ENCODE data around the gene RELL2. TPM values are rescaled to one million over a fixed set of nuclear protein-coding genes. Genes with fewer than 3 reads are reported as not detected.

The RELL2 gene
- total RNA-seq, 3 donors from 2014 or later (not counting 1 experiment from before 2014, with no cell fraction given): 5.7 to 6.6 (median 6.1) TPM

DNA sequence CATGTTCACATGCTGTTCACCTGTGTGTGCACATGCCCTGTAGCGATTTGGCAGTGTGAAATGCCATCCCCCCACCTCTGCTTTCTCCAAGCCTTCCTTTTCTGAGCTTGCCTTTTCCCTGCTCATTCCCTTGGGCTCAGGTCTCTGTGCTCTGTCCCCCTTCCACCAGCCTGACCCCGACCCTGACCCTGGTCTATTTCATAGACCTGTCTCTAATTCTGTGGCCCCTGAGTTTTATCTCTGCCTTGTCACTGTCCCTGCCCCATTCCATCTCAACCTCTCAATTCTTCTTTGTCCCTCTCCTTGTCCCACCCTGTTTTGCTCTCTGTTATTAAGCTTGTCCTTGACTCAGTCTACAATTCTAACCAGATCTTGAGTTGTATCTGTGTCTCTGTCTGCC is 44.5 kb downstream of the RELL2 start:
- 89% methylated on average over 2 of the region's 2 CpGs for WGBS (ENCODE audit: insufficient coverage)
- Mint-ChIP-seq H3K27me3 (ENCODE audit: low read depth in 2 of 2) (no peaks in the 10 kb centered on the region), H3K36me3 (no peaks in the 10 kb centered on the region), H3K4me3 (peak overlapping the region; percentile 95), H3K9me3 (no peaks in the 10 kb centered on the region), H3K4me1 (peaks cover 22 to 50% of the 10 kb centered on the region in 2 donors), H3K27ac (peak overlapping the region; percentile 76 to 81)
- peak overlapping the region; percentile 4 for H3K4me3 ChIP-seq (ENCODE audit: low read length)
- DNase-seq (no peak), ATAC-seq (no peak)
- H3K9me3 ChIP-seq (ENCODE audit: control insufficient read depth, insufficient read depth, low read length): no peaks in the 10 kb centered on the region
- H3K4me1 ChIP-seq (ENCODE audit: control insufficient read depth, insufficient read depth, low read length): peaks cover 36% of the 10 kb centered on the region
- no peak overlapping the region for H3K27ac ChIP-seq (ENCODE audit: low read length)
- H3K27me3 ChIP-seq (ENCODE audit: control insufficient read depth, insufficient read depth, low read length): no peaks in the 10 kb centered on the region
- TF ChIP-seq, protein P1, sequence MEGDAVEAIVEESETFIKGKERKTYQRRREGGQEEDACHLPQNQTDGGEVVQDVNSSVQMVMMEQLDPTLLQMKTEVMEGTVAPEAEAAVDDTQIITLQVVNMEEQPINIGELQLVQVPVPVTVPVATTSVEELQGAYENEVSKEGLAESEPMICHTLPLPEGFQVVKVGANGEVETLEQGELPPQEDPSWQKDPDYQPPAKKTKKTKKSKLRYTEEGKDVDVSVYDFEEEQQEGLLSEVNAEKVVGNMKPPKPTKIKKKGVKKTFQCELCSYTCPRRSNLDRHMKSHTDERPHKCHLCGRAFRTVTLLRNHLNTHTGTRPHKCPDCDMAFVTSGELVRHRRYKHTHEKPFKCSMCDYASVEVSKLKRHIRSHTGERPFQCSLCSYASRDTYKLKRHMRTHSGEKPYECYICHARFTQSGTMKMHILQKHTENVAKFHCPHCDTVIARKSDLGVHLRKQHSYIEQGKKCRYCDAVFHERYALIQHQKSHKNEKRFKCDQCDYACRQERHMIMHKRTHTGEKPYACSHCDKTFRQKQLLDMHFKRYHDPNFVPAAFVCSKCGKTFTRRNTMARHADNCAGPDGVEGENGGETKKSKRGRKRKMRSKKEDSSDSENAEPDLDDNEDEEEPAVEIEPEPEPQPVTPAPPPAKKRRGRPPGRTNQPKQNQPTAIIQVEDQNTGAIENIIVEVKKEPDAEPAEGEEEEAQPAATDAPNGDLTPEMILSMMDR (IDR thresholded peaks at IDR 0.05): no peak
- intact Hi-C loops (cut with micrococcal nuclease): loop anchor here (5.0 kb wide), 1 partner anchor 44 kb away; the partner anchor contains the start of genes HDAC3 and RELL2
- H3K36me3 ChIP-seq (ENCODE audit: control insufficient read depth, insufficient read depth, low read length): no peaks in the 10 kb centered on the region

GRCh38 chr5:141681695-141682641 is 45.2 kb downstream of the RELL2 start, which contains the start of gene ARAP3:
TSS of gene ARAP3 (minus strand) at chr5:141682230. CDS start at chr5:141680486, 1,744 bp downstream.
- Histone ChIP-seq H3K36me3 (ENCODE audit: control insufficient read depth, insufficient read depth, low read length) (no peaks in the 10 kb centered on the region), H3K27ac (ENCODE audit: low read length) (peak within 1 kb of the TSS; percentile 51), H3K27me3 (ENCODE audit: control insufficient read depth, insufficient read depth, low read length) (no peaks in the 10 kb centered on the region), H3K9me3 (ENCODE audit: control insufficient read depth, insufficient read depth, low read length) (no peaks in the 10 kb centered on the region), H3K4me3 (ENCODE audit: low read length) (peak within 1 kb of the TSS; percentile 57), H3K4me1 (ENCODE audit: control insufficient read depth, insufficient read depth, low read length) (peaks cover 36% of the 10 kb centered on the region)
- peak within 1 kb of the TSS; percentile 95 for H3K4me3 Mint-ChIP-seq
- DNase-seq: peak; percentile 49 to 51
- ATAC-seq: peak; percentile 74 to 83 (median 75)
- intact Hi-C loops (cut with micrococcal nuclease): loop anchor here (5.0 kb wide), 1 partner anchor 45 kb away; the partner anchor contains the start of genes HDAC3 and RELL2
- H3K36me3 Mint-ChIP-seq: no peaks in the 10 kb centered on the region
- no peaks in the 10 kb centered on the region for H3K9me3 Mint-ChIP-seq
- peaks cover 22 to 50% of the 10 kb centered on the region in 2 donors for H3K4me1 Mint-ChIP-seq
- no peaks in the 10 kb centered on the region for H3K27me3 Mint-ChIP-seq (ENCODE audit: low read depth in 2 of 2)
- TF ChIP-seq, protein P1 (IDR thresholded peaks at IDR 0.05): no peak
- peak within 1 kb of the TSS; percentile 76 to 81 for H3K27ac Mint-ChIP-seq
- WGBS (ENCODE audit: insufficient coverage): 10% methylated on average over 77 of the region's 77 CpGs

GRCh38 chr5:141683596-141684141 is 46.9 kb downstream of the RELL2 start:
- Mint-ChIP-seq H3K9me3 (no peaks in the 10 kb centered on the region), H3K27me3 (ENCODE audit: low read depth in 2 of 2) (no peaks in the 10 kb centered on the region), H3K4me3 (peak overlapping the region; percentile 95), H3K27ac (peak overlapping the region; percentile 76 to 80), H3K4me1 (peaks cover 22 to 43% of the 10 kb centered on the region in 2 donors), H3K36me3 (no peaks in the 10 kb centered on the region)
- TF ChIP-seq, protein P1 (IDR thresholded peaks at IDR 0.05): no peak
- DNase-seq (no peak), ATAC-seq (no peak)
- Histone ChIP-seq H3K27ac (ENCODE audit: low read length) (peak overlapping the region; percentile 7), H3K4me1 (ENCODE audit: control insufficient read depth, insufficient read depth, low read length) (peaks cover 36% of the 10 kb centered on the region), H3K9me3 (ENCODE audit: control insufficient read depth, insufficient read depth, low read length) (no peaks in the 10 kb centered on the region), H3K36me3 (ENCODE audit: control insufficient read depth, insufficient read depth, low read length) (no peaks in the 10 kb centered on the region), H3K27me3 (ENCODE audit: control insufficient read depth, insufficient read depth, low read length) (no peaks in the 10 kb centered on the region), H3K4me3 (ENCODE audit: low read length) (no peak overlapping the region)
- intact Hi-C loops (cut with micrococcal nuclease): loop anchor here (1.0 to 5.0 kb wide), 2 partner anchors 32 to 46 kb away; partner anchors contain the start of genes FCHSD1, HDAC3 and RELL2

Data from natural killer cell (primary cell).